ENCODE data around the gene MED9. TPM values are rescaled to one million over a fixed set of nuclear protein-coding genes. Genes with fewer than 3 reads are reported as not detected.

The MED9 gene
- total RNA-seq, 4 donors from 2014 or later, result 5.8 to 15.4 (median 12.2) TPM

- H3K9me3 ChIP-seq, result no peaks in the 10 kb centered on the region
- no peaks in the 10 kb centered on the region for H3K36me3 ChIP-seq
- H3K27me3 ChIP-seq, result peaks cover 0 to 17% (median 0%) of the 10 kb centered on the region in 4 donors
- intact Hi-C loops (cut with DNase I), result no loop called here
- TF ChIP-seq, protein P1, sequence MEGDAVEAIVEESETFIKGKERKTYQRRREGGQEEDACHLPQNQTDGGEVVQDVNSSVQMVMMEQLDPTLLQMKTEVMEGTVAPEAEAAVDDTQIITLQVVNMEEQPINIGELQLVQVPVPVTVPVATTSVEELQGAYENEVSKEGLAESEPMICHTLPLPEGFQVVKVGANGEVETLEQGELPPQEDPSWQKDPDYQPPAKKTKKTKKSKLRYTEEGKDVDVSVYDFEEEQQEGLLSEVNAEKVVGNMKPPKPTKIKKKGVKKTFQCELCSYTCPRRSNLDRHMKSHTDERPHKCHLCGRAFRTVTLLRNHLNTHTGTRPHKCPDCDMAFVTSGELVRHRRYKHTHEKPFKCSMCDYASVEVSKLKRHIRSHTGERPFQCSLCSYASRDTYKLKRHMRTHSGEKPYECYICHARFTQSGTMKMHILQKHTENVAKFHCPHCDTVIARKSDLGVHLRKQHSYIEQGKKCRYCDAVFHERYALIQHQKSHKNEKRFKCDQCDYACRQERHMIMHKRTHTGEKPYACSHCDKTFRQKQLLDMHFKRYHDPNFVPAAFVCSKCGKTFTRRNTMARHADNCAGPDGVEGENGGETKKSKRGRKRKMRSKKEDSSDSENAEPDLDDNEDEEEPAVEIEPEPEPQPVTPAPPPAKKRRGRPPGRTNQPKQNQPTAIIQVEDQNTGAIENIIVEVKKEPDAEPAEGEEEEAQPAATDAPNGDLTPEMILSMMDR (IDR thresholded peaks at IDR 0.05), result no peak
- TF ChIP-seq POLR2A (IDR thresholded peaks at IDR 0.05), result no peak
- peaks cover 0 to 30% (median 17%) of the 10 kb centered on the region in 3 donors for H3K4me1 ChIP-seq
- 68 to 70% methylated on average over 5 to 7 of the region's 7 CpGs for WGBS, 2 donors
- no peak overlapping the region for H3K27ac ChIP-seq
- no peak overlapping the region for H3K4me3 ChIP-seq
- DNase-seq, result no peak
Observed at GRCh38 chr17:17474341-17474740, 2.5 kb upstream of the MED9 start.

- H3K27me3 ChIP-seq, result no peaks in the 10 kb centered on the region
- no peak for TF ChIP-seq POLR2A (IDR thresholded peaks at IDR 0.05)
- TF ChIP-seq, protein P1 (IDR thresholded peaks at IDR 0.05), result no peak
- H3K4me3 ChIP-seq, result no peak overlapping the region
- WGBS, 2 donors, result 92 to 95% methylated on average over 3 of the region's 3 CpGs
- peaks cover 0 to 51% (median 20%) of the 10 kb centered on the region in 3 donors for H3K4me1 ChIP-seq
- H3K27ac ChIP-seq, result no peak overlapping the region
- H3K9me3 ChIP-seq, result no peaks in the 10 kb centered on the region
- intact Hi-C loops (cut with DNase I), result no loop called here
- DNase-seq, result no peak
- H3K36me3 ChIP-seq, result peaks cover 0 to 36% (median 0%) of the 10 kb centered on the region in 3 donors
Observed at GRCh38 chr17:17479209-17479608, 2.4 kb downstream of the MED9 start.

- Histone ChIP-seq H3K36me3 (peaks cover 0 to 51% (median 0%) of the 10 kb centered on the region in 3 donors), H3K27ac (no peak overlapping the region), H3K4me3 (no peak overlapping the region), H3K27me3 (no peaks in the 10 kb centered on the region), H3K4me1 (peaks cover 0 to 52% (median 20%) of the 10 kb centered on the region in 3 donors), H3K9me3 (no peaks in the 10 kb centered on the region)
- no peak for TF ChIP-seq POLR2A (IDR thresholded peaks at IDR 0.05)
- no peak for DNase-seq
- WGBS, 2 donors, result 59 to 60% methylated on average over 6 of the region's 6 CpGs
- intact Hi-C loops (cut with DNase I), result no loop called here
Observed at GRCh38 chr17:17480593-17481148, 3.9 kb downstream of the MED9 start.

DNA sequence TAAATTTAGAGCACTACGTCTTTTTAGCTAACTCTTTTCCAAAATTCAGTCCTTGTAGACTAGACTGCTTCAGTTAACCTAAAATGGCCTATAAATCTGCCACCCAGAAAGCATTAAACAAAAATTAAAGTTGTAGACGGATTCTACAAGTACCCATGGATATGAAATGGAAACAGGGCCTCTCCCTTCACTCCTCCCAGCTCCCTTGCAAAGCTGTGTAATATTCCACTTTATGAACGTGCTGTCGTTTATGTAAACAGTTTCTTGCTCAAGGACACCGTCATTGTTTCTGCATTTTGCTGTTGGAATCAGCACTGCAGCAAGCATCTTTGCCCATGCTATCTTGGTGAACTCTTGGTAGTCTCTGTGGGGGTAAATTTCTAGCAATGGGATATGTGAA lies 5.1 kb downstream of the MED9 start:
- Histone ChIP-seq H3K27me3 (no peaks in the 10 kb centered on the region), H3K36me3 (peaks cover 0 to 62% (median 0%) of the 10 kb centered on the region in 3 donors), H3K9me3 (no peaks in the 10 kb centered on the region), H3K4me1 (peaks cover 0 to 46% (median 20%) of the 10 kb centered on the region in 3 donors), H3K27ac (no peak overlapping the region), H3K4me3 (no peak overlapping the region)
- DNase-seq, result no peak
- 70 to 71% methylated on average over 5 of the region's 5 CpGs for WGBS, 2 donors
- TF ChIP-seq POLR2A (IDR thresholded peaks at IDR 0.05), result no peak
- TF ChIP-seq, protein P1 (IDR thresholded peaks at IDR 0.05), result no peak
- intact Hi-C loops (cut with DNase I), result no loop called here

DNA sequence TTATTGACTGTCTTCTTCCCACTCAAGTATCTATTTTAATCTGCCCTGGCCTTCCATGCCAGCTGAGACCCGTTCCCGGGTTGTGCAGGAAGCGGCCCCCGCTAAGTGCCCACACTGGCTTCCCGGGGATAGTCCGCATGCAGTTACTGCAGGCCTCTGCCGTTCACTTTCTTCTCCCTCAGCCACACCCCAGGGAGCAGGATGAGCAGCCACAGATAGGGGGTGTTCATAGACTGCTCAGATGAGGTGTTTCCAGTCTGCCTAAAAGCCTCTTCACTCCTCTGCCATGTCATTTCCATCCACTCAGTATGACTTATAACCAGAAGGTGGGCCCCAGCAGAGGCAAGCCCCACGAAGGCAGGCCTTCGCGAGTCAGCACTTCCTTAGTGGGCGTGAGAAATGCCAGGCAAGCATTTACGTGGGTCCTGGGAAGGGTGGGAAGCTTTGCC lies 7.7 kb downstream of the MED9 start:
- WGBS, 2 donors, result 58 to 62% methylated on average over 5 to 11 of the region's 12 CpGs
- Histone ChIP-seq H3K27ac (no peak overlapping the region), H3K4me3 (no peak overlapping the region), H3K27me3 (no peaks in the 10 kb centered on the region), H3K4me1 (peaks cover 0 to 21% (median 3%) of the 10 kb centered on the region in 3 donors), H3K9me3 (no peaks in the 10 kb centered on the region), H3K36me3 (peaks cover 0 to 87% (median 0%) of the 10 kb centered on the region in 3 donors)
- intact Hi-C loops (cut with DNase I), result no loop called here
- TF ChIP-seq POLR2A (IDR thresholded peaks at IDR 0.05), result no peak
- TF ChIP-seq, protein P1 (IDR thresholded peaks at IDR 0.05), result no peak
- DNase-seq, result no peak

All from esophagus squamous epithelium (tissue), 5 donors.